ENCODE results near the gene ACBD3.

DNA sequence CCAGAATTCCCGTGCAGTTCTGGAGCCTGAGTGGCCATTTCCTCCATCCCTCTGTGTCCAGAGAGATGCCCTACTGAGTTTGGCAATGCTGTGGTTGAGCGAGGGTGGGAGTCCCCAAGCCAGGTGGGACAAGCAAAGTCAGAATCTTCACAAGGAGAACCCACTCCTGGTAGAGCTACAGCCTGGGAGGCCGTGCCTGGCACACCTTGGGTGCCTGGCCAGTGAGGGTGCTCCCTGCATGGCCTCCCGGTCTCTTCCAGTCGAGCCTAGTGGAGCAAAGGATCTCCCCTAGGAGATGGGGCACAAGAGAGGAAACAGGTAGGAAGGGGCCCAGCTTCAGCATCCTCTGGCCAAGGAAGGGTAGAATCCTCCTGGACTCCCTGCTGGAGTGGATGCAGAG is 66.1 kb downstream of the ACBD3 start:
- TF ChIP-seq POLR2A (IDR thresholded peaks at IDR 0.05; ENCODE audit: low read depth) (no peak), EP300 (IDR thresholded peaks at IDR 0.05) (no peak)
